ENCODE measurements around the gene EIPR1.

The EIPR1 gene

DNA sequence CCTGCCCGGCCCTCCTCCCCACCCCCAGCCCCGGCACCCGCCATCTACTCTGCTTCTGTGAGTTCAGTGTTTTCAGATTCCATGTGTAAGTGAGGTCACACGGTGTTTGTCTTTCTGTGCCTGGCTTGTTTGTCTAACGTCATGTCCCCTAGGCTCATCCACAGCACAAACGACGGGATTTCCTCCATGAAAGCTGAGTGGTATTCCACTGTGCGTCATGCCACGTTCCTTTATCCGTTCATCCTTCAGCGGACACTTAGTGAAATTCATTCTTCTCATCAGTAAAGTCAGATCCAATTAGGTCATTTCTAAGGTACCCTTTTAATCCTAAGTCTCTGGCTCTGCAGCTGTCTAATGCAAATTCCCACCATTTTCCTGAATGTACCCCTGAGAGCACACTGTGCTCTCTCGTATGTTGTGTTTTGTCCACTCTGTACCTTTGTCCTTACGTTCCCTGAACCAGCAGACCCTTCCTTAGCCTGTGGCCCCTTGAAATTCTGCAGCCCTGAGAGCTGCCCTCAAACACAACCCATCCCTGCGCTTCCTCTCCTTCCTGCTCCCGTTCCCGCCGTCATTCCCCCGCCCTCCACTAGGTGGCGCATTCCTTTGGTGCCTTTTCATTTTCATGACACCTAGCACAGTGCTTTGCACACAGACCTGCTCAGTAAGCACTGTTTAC, 46.0 kb upstream of the EIPR1 start:
- no peaks in the 10 kb centered on the region for H3K4me1 ChIP-seq (ENCODE audit: control insufficient read depth in 1 of 2, insufficient read depth in 2 of 2, low read length in 2 of 2)
- DNase-seq: peak; percentile 36 to 80

DNA sequence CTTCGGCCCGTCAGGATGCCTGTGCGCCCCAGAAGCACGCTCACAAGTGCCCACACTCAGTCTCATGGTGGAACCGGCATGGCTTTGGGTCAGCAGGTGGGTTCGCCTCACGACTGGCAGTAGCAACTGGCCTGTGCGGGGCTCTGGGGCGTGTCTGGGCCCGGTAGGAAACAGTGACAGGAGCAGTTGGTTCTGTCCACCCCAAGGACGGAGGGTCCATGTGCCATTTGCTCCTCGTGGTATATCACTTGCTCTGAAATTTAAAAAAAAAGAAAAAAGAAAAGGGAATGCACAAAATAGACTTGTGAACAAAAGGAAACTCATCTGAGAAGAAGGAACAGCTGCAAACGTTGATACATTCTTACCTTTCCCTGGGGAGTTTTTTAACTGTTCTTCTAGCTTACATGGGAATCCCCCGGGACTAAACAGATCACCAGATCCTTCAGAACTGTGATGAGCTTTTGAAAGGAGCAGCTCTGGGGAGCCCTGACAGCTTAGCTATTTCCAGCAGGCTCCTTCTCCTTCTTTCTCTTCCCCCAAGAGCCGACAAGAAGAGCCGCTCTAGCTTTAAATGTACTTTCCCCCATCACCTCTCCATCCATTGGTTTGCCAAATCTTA, 44.7 kb upstream of the EIPR1 start:
- no peak overlapping the region for H4K91ac ChIP-seq (ENCODE audit: low read depth, low read length)
- no CpG with 5 or more reads among the region's 16 CpGs for WGBS (ENCODE audit: extremely low coverage, insufficient coverage, insufficient read length)
- no peak overlapping the region for H3K27ac ChIP-seq (ENCODE audit: low read depth, low read length)
- H3K14ac ChIP-seq (ENCODE audit: low read length): no peak overlapping the region
- H3K4me2 ChIP-seq (ENCODE audit: low read length): no peak overlapping the region
- peaks cover 26 to 45% of the 10 kb centered on the region in 2 experiments for H3K36me3 ChIP-seq (ENCODE audit: control insufficient read depth in 1 of 2, insufficient read depth in 2 of 2, low read length in 2 of 2)
- no peak overlapping the region for H2BK12ac ChIP-seq (ENCODE audit: low read length)
- H3K4ac ChIP-seq (ENCODE audit: low read depth, low read length): no peak overlapping the region
- no peak overlapping the region for H4K8ac ChIP-seq (ENCODE audit: low read depth, low read length)
- H2AK5ac ChIP-seq (ENCODE audit: low read length): no peak overlapping the region
- H4K12ac ChIP-seq (ENCODE audit: low read depth, low read length): no peak overlapping the region
- H3K23ac ChIP-seq (ENCODE audit: low read length): no peak overlapping the region
- H3K18ac ChIP-seq (ENCODE audit: low read length): no peak overlapping the region
- peaks cover 1% of the 10 kb centered on the region for H3K9me3 ChIP-seq (ENCODE audit: insufficient read depth, low read depth, low read length)
- no peak overlapping the region for H2BK5ac ChIP-seq (ENCODE audit: low read depth, low read length, poor library complexity)
- H3K4me3 ChIP-seq (ENCODE audit: low read depth, low read length): no peak overlapping the region
- no peaks in the 10 kb centered on the region for H3K27me3 ChIP-seq (ENCODE audit: insufficient read depth, low read length)
- H3K9ac ChIP-seq (ENCODE audit: low read length): no peak overlapping the region
- H2AFZ ChIP-seq (ENCODE audit: insufficient read depth, low read length, poor library complexity): no peak overlapping the region
- no peaks in the 10 kb centered on the region for H3K4me1 ChIP-seq (ENCODE audit: control insufficient read depth in 1 of 2, insufficient read depth in 2 of 2, low read length in 2 of 2)
- DNase-seq: no peak
- H3K79me1 ChIP-seq (ENCODE audit: low read length): no peaks in the 10 kb centered on the region
- H3K79me2 ChIP-seq (ENCODE audit: control insufficient read depth, insufficient read depth, low read length, poor library complexity): no peaks in the 10 kb centered on the region
- H2BK120ac ChIP-seq (ENCODE audit: insufficient read depth, low read length, poor library complexity): no peak overlapping the region

More for the DNA sequence above, 46.0 kb upstream of the EIPR1 start:
- Histone ChIP-seq H3K4ac (ENCODE audit: low read depth, low read length) (no peak overlapping the region), H2BK5ac (ENCODE audit: low read depth, low read length, poor library complexity) (no peak overlapping the region), H4K8ac (ENCODE audit: low read depth, low read length) (no peak overlapping the region), H2AFZ (ENCODE audit: insufficient read depth, low read length, poor library complexity) (no peak overlapping the region), H3K4me2 (ENCODE audit: low read length) (no peak overlapping the region), H3K9ac (ENCODE audit: low read length) (no peak overlapping the region), H3K79me1 (ENCODE audit: low read length) (no peaks in the 10 kb centered on the region), H3K18ac (ENCODE audit: low read length) (no peak overlapping the region), H3K27ac (ENCODE audit: low read depth, low read length) (no peak overlapping the region), H3K9me3 (ENCODE audit: insufficient read depth, low read depth, low read length) (peaks cover 1% of the 10 kb centered on the region), H3K79me2 (ENCODE audit: control insufficient read depth, insufficient read depth, low read length, poor library complexity) (no peaks in the 10 kb centered on the region), H4K12ac (ENCODE audit: low read depth, low read length) (no peak overlapping the region), H3K27me3 (ENCODE audit: insufficient read depth, low read length) (no peaks in the 10 kb centered on the region), H3K14ac (ENCODE audit: low read length) (no peak overlapping the region), H3K4me3 (ENCODE audit: low read depth, low read length) (no peak overlapping the region), H3K23ac (ENCODE audit: low read length) (no peak overlapping the region), H2AK5ac (ENCODE audit: low read length) (no peak overlapping the region), H2BK12ac (ENCODE audit: low read length) (no peak overlapping the region), H4K91ac (ENCODE audit: low read depth, low read length) (no peak overlapping the region), H2BK120ac (ENCODE audit: insufficient read depth, low read length, poor library complexity) (no peak overlapping the region), H3K36me3 (ENCODE audit: control insufficient read depth in 1 of 2, insufficient read depth in 2 of 2, low read length in 2 of 2) (peaks cover 26 to 40% of the 10 kb centered on the region in 2 experiments)
- no CpG with 5 or more reads among the region's 19 CpGs for WGBS (ENCODE audit: extremely low coverage, insufficient coverage, insufficient read length)

DNA sequence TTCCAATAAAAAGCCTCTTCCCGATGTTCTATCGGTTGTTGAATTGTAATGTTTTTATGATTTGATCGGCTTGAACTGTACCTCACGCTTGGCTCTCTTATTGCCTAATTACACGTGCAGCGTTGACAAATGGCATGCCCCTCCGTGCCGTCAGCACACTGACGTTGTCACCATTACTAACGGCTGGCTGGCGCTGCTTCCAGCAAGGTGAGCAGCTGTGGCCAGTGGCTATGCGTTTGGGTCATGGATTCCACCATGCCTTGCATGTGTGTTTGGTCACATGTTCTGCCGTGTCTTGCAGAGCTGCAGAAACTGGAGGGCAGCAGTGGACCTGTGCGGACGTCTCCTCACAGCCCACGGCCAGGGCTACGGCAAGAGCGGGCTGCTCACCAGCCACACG, 44.0 kb upstream of the EIPR1 start:
- WGBS (ENCODE audit: extremely low coverage, insufficient coverage, insufficient read length): no CpG with 5 or more reads among the region's 19 CpGs
- Histone ChIP-seq H4K91ac (ENCODE audit: low read depth, low read length) (no peak overlapping the region), H4K8ac (ENCODE audit: low read depth, low read length) (no peak overlapping the region), H3K9me3 (ENCODE audit: insufficient read depth, low read depth, low read length) (peaks cover 1% of the 10 kb centered on the region), H3K9ac (ENCODE audit: low read length) (no peak overlapping the region), H2BK5ac (ENCODE audit: low read depth, low read length, poor library complexity) (no peak overlapping the region), H2BK12ac (ENCODE audit: low read length) (no peak overlapping the region), H3K79me2 (ENCODE audit: control insufficient read depth, insufficient read depth, low read length, poor library complexity) (no peaks in the 10 kb centered on the region), H4K12ac (ENCODE audit: low read depth, low read length) (no peak overlapping the region), H3K4ac (ENCODE audit: low read depth, low read length) (no peak overlapping the region), H3K14ac (ENCODE audit: low read length) (no peak overlapping the region), H2BK120ac (ENCODE audit: insufficient read depth, low read length, poor library complexity) (no peak overlapping the region), H2AK5ac (ENCODE audit: low read length) (no peak overlapping the region), H3K27ac (ENCODE audit: low read depth, low read length) (no peak overlapping the region), H3K4me1 (ENCODE audit: control insufficient read depth in 1 of 2, insufficient read depth in 2 of 2, low read length in 2 of 2) (no peaks in the 10 kb centered on the region), H3K4me3 (ENCODE audit: low read depth, low read length) (no peak overlapping the region), H3K36me3 (ENCODE audit: control insufficient read depth in 1 of 2, insufficient read depth in 2 of 2, low read length in 2 of 2) (peaks cover 22 to 39% of the 10 kb centered on the region in 2 experiments), H3K23ac (ENCODE audit: low read length) (no peak overlapping the region), H3K18ac (ENCODE audit: low read length) (no peak overlapping the region), H2AFZ (ENCODE audit: insufficient read depth, low read length, poor library complexity) (no peak overlapping the region), H3K27me3 (ENCODE audit: insufficient read depth, low read length) (no peaks in the 10 kb centered on the region), H3K79me1 (ENCODE audit: low read length) (no peaks in the 10 kb centered on the region), H3K4me2 (ENCODE audit: low read length) (no peak overlapping the region)
- no peak for DNase-seq

DNA sequence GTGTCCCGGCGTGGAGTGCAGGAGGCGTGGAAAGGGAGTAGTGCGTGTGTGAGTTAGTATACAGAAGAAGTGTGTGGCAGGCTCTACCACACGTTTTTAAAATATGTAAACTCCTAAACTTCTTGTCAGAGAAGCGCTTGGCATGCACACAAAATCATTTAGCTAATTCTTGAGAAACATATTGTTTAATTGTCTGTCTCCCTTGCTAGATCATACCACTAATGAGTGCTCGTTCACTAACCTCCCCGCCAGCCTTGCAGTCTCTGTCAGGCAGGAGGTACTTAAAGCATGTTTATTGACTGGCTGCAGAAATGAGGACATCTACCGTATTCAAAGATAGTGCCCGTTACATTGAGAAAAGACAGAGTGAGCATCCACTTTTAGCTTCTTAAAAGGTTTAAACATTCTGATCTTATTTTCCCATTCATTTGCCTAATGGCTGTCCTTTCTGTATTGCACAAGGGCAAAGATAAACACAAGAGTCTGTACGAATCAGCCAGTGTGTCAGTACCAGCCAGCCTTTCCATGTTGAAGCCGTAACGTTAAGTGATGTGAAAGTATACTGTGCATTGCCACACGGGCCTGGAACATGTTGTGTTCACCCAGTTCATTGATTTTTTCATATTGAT, 43.3 kb upstream of the EIPR1 start:
- no peak overlapping the region for H3K9ac ChIP-seq (ENCODE audit: low read length)
- H3K79me1 ChIP-seq (ENCODE audit: low read length): no peaks in the 10 kb centered on the region
- no peak overlapping the region for H3K27ac ChIP-seq (ENCODE audit: low read depth, low read length)
- H4K91ac ChIP-seq (ENCODE audit: low read depth, low read length): no peak overlapping the region
- no peak overlapping the region for H3K4ac ChIP-seq (ENCODE audit: low read depth, low read length)
- no peaks in the 10 kb centered on the region for H3K4me1 ChIP-seq (ENCODE audit: control insufficient read depth in 1 of 2, insufficient read depth in 2 of 2, low read length in 2 of 2)
- H2BK5ac ChIP-seq (ENCODE audit: low read depth, low read length, poor library complexity): no peak overlapping the region
- H4K12ac ChIP-seq (ENCODE audit: low read depth, low read length): no peak overlapping the region
- no peak overlapping the region for H3K14ac ChIP-seq (ENCODE audit: low read length)
- no peak overlapping the region for H2BK120ac ChIP-seq (ENCODE audit: insufficient read depth, low read length, poor library complexity)
- H3K4me3 ChIP-seq (ENCODE audit: low read depth, low read length): no peak overlapping the region
- H3K4me2 ChIP-seq (ENCODE audit: low read length): no peak overlapping the region
- no CpG with 5 or more reads among the region's 14 CpGs for WGBS (ENCODE audit: extremely low coverage, insufficient coverage, insufficient read length)
- no peak for DNase-seq
- H2AFZ ChIP-seq (ENCODE audit: insufficient read depth, low read length, poor library complexity): no peak overlapping the region
- H3K9me3 ChIP-seq (ENCODE audit: insufficient read depth, low read depth, low read length): no peaks in the 10 kb centered on the region
- no peak overlapping the region for H2AK5ac ChIP-seq (ENCODE audit: low read length)
- no peak overlapping the region for H3K23ac ChIP-seq (ENCODE audit: low read length)
- no peaks in the 10 kb centered on the region for H3K27me3 ChIP-seq (ENCODE audit: insufficient read depth, low read length)
- H2BK12ac ChIP-seq (ENCODE audit: low read length): no peak overlapping the region
- no peak overlapping the region for H4K8ac ChIP-seq (ENCODE audit: low read depth, low read length)
- H3K18ac ChIP-seq (ENCODE audit: low read length): no peak overlapping the region
- H3K79me2 ChIP-seq (ENCODE audit: control insufficient read depth, insufficient read depth, low read length, poor library complexity): no peaks in the 10 kb centered on the region
- H3K36me3 ChIP-seq (ENCODE audit: control insufficient read depth in 1 of 2, insufficient read depth in 2 of 2, low read length in 2 of 2): peaks cover 18 to 34% of the 10 kb centered on the region in 2 experiments
